ENCODE results near the gene EBI3.
"Not testable (repeated sequence)": the region's sequence is repeated elsewhere in the genome, so short reads cannot be mapped to it uniquely, and the experiment has no call there.

EBI3 gene

DNA sequence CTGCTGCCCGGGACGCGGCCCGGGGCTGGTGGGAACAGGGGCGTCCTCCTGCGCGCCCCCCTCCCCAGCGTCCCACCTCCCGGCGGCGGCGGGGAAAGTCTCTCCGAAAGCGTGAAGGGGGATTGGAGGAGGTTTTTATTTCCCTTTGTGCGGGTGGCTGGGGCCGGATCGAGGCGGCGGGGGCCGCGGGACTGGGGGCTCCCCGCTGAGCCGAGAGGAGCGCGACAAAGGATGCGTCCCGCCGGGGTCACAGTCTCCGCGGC is 49.9 kb downstream of the EBI3 start:
- H3K4me3 ChIP-seq (ENCODE audit: low read depth, low read length) = peak overlapping the region; percentile 91
- no peak for DNase-seq
- H3K9me3 ChIP-seq = no peaks in the 10 kb centered on the region
- H3K36me3 ChIP-seq = peaks cover 33% of the 10 kb centered on the region
- TF ChIP-seq, protein P1, sequence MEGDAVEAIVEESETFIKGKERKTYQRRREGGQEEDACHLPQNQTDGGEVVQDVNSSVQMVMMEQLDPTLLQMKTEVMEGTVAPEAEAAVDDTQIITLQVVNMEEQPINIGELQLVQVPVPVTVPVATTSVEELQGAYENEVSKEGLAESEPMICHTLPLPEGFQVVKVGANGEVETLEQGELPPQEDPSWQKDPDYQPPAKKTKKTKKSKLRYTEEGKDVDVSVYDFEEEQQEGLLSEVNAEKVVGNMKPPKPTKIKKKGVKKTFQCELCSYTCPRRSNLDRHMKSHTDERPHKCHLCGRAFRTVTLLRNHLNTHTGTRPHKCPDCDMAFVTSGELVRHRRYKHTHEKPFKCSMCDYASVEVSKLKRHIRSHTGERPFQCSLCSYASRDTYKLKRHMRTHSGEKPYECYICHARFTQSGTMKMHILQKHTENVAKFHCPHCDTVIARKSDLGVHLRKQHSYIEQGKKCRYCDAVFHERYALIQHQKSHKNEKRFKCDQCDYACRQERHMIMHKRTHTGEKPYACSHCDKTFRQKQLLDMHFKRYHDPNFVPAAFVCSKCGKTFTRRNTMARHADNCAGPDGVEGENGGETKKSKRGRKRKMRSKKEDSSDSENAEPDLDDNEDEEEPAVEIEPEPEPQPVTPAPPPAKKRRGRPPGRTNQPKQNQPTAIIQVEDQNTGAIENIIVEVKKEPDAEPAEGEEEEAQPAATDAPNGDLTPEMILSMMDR (IDR thresholded peaks at IDR 0.05; ENCODE audit: low read depth, low read length) = no peak
- H3K27me3 ChIP-seq = no peaks in the 10 kb centered on the region
- peaks cover 6% of the 10 kb centered on the region for H3K4me1 ChIP-seq

DNA sequence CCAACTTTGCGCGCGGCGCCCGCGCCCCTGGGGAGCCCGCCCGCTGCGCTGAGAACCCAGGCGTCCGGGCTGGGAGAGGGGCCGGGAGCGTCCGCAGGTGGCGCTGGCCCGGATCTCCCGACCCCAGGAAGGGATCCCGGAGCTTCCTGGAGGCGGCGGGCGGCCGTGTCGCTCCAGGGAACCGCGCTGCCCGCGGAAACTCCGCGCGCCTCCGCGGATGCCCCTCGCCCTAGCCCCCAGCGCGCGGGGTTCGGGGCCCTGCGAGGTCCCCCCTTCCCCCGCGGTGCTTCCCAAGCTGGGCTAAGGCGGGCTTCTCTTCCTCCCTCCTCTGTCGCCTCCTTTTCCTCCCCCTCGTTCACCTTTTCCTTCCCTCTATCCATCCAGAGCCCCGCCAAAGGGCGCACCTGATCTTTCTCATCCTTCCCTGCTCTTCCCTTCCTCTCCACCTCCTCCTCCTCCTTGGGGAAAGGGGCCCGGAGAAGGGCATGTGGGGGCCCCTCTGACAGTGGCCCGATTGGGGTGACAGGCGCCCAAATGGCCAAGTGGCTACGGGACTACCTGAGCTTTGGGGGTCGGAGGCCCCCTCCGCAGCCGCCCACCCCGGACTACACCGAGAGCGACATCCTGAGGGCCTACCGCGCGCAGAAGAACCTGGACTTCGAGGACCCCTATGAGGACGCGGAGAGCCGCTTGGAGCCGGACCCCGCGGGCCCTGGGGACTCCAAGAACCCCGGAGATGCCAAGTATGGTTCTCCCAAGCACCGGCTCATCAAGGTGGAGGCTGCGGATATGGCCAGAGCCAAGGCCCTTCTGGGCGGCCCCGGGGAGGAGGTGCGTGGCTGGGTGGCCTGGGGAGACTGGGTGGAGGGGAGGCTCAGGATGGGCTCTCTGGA is 50.5 kb downstream of the EBI3 start:
- H3K4me3 ChIP-seq (ENCODE audit: low read depth, low read length) = peak overlapping the region; percentile 91
- no peak for DNase-seq
- H3K36me3 ChIP-seq = peaks cover 39% of the 10 kb centered on the region
- no peaks in the 10 kb centered on the region for H3K27me3 ChIP-seq
- TF ChIP-seq, protein P1 (IDR thresholded peaks at IDR 0.05; ENCODE audit: low read depth, low read length) = peak; percentile 11; the same call in 1 of the 2 replicates
- no peaks in the 10 kb centered on the region for H3K9me3 ChIP-seq
- H3K4me1 ChIP-seq = peaks cover 8% of the 10 kb centered on the region

DNA sequence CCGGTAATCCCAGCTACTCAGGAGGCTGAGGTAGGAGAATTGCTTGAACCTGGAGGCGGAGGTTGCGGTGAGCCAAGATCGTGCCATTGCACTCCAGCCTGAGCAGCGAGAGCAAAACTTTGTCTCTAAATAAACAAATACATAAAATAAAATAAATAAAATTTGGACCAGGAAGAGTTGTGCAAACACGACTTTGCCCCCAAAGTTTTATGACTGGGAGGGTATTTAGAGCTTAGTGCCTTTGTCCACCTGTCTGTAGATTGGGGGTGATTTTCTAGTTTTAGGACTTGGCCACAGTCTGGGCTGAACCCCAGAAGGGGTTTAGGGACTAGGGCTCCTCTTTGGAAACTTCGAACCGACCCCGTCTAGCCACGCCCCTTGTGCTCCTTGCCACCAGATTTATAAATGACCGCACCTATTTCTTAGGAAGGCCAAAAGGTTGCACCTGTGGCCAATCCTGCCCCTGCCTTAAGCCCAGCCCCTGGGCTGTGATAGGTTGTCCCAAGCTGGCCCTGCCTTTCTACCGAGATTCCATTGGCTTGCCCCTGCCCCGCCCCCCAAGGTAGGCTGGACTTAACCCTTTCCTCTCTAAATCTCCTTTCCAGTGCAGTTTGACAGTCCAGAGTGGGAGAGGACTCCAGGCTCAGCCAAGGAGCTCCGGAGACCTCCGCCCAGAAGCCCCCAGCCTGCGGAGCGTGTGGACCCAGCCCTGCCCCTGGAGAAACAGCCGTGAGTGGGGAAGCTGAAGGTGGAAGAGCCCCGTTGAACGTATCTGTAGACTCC is 55.0 kb downstream of the EBI3 start:
- peaks cover 76% of the 10 kb centered on the region for H3K36me3 ChIP-seq
- no peaks in the 10 kb centered on the region for H3K9me3 ChIP-seq
- H3K4me1 ChIP-seq = peaks cover 3% of the 10 kb centered on the region
- DNase-seq = peak; percentile 81
- H3K27me3 ChIP-seq = no peaks in the 10 kb centered on the region
- TF ChIP-seq, protein P1 (IDR thresholded peaks at IDR 0.05; ENCODE audit: low read depth, low read length) = no peak
- H3K4me3 ChIP-seq (ENCODE audit: low read depth, low read length) = no peak overlapping the region

DNA sequence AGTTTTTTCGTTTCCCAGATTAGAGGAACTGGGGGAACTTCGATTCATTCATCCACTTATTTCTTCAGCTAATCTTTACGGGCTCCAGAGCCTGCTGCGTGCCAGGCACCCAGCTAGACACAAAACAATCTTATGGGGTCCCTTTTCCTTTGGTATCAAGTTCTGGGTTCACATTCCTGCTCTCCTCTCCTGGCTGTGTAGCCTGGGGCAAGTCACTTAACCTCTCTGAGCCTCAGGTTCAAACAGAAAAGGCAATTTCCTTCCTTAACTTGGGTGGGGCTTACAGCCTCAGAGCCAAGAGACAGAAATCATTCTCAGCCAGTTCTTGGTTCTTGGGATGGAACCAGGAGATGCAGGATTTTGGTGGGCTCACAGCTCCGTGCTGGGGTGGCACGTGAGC is 55.7 kb downstream of the EBI3 start:
- H3K36me3 ChIP-seq = peaks cover 75% of the 10 kb centered on the region
- H3K4me1 ChIP-seq = peaks cover 3% of the 10 kb centered on the region
- DNase-seq = no peak
- no peaks in the 10 kb centered on the region for H3K9me3 ChIP-seq
- TF ChIP-seq, protein P1 (IDR thresholded peaks at IDR 0.05; ENCODE audit: low read depth, low read length) = no peak
- no peaks in the 10 kb centered on the region for H3K27me3 ChIP-seq
- H3K4me3 ChIP-seq (ENCODE audit: low read depth, low read length) = no peak overlapping the region

DNA sequence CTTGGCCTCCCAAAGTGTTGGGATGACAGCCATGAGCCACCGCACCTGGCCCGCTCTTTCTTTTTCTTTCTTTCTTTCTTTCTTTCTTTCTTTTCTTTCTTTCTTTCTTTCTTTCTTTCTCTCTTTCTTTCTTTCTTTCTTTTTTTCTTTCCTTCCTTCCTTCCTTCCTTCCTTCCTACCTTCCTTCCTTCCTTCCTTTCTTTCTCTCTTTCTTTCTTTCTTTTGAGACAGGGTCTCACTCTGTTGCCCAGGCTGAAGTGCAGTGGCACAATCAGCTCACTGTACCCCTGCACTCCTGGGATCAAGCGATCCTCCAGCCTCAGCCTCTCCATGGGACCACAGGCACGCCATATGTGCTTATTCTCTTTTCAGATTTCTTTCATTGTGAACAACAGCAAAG is 56.8 kb downstream of the EBI3 start:
- not testable (repeated sequence) for DNase-seq; H3K27me3 ChIP-seq; H3K4me3 ChIP-seq (ENCODE audit: low read depth, low read length); H3K4me1 ChIP-seq; H3K9me3 ChIP-seq
- peaks cover 83% of the 10 kb centered on the region for H3K36me3 ChIP-seq

Measured in BE2C (cell line).